K562 (cell line): Measurements from ENCODE around the gene COQ3. TPM values are rescaled to one million over a fixed set of nuclear protein-coding genes. Genes with fewer than 3 reads are reported as not detected.

Experiments
- ATAC-seq: fragments of 200-7000 bp; cut with Tn5 transposase; 3 replicates; pipeline ENCODE4 v1.9.1; 2020; ENCODE audit warnings: moderate library complexity
- BruUV-seq: library from RNA; stranded (reverse); fragments of 400-500 nt; replicated peaks from 2 replicates; lab custom pipeline; 2021; lab: Mats Ljungman, UMichigan
- CTCF ChIA-PET: fragments of 300-600 bp; formaldehyde crosslinking; extraction: SDS; loops from one replicate; lab custom pipeline; 2021; ENCODE audit warnings: low intra/inter-chr PET ratio; lab: Yijun Ruan, JAX
- POLR2A ChIA-PET: fragments of 300-600, 350-650 bp; sonication (Branson Sonifier 250); formaldehyde crosslinking; extraction: SDS; loops from one replicate; lab custom pipeline; 2021; ENCODE audit warnings: antibody characterized with exemption, inconsistent platforms; lab: Yijun Ruan, JAX
- DNase-seq, 4 experiments: peaks; one replicate each; pipeline versions ENCODE4 v3.0.0 to v3.0.0-alpha.2; 2011 to 2018; ENCODE audit warnings: low spot score in 3 of 4, mixed read lengths in 3 of 4; ENCODE audit errors: extremely low read depth in 1 of 4
- FAIRE-seq: peaks from 2 replicates; lab custom pipeline; 2011; peaks lifted over from hg19 to GRCh38; lab: Jason Lieb, UNC
- H2AFZ ChIP-seq: 2 replicates; pipeline ENCODE4 v1.6.0; 2011; ENCODE audit warnings: low read depth, low read length, control low read depth, inconsistent platforms
- H3K27ac ChIP-seq: fragments of 200-600 bp; 3 replicates; pipeline ENCODE4 v1.8.0; 2011; ENCODE audit warnings: low read depth, mild to moderate bottlenecking, control low read depth, inconsistent platforms, low read length, moderate library complexity, mixed read lengths; ENCODE audit errors: extremely low read depth
- H3K27me3 ChIP-seq, 2 experiments: fragments of 300-600 bp in 1 of 2; 2 replicates in 1 of 2; 3 replicates in 1 of 2; pipeline versions ENCODE4 v1.6.0 to v1.8.0; 2011; ENCODE audit warnings: inconsistent platforms in 2 of 2, low read length in 2 of 2, mild to moderate bottlenecking in 1 of 2, mixed read lengths in 1 of 2, moderate library complexity in 1 of 2; ENCODE audit not compliant: control insufficient read depth in 2 of 2, insufficient read depth in 2 of 2
- H3K36me3 ChIP-seq: fragments of 300-600 bp; 3 replicates; pipeline ENCODE4 v1.8.0; 2011; ENCODE audit warnings: mild to moderate bottlenecking, low read length, inconsistent platforms; ENCODE audit not compliant: control insufficient read depth, insufficient read depth
- H3K4me1 ChIP-seq, 2 experiments: fragments of 200-600 bp in 1 of 2; replicated peaks in 1 of 2; 2 replicates in 1 of 2; 3 replicates in 1 of 2; pipeline versions ENCODE4 v1.5.1 to v1.8.0; 2011; ENCODE audit warnings: inconsistent platforms in 2 of 2, low read length in 2 of 2, mild to moderate bottlenecking in 1 of 2, mixed read lengths in 1 of 2, moderate library complexity in 1 of 2; ENCODE audit not compliant: control insufficient read depth in 2 of 2, insufficient read depth in 2 of 2
- H3K4me2 ChIP-seq: 2 replicates; pipeline ENCODE4 v1.6.1; 2011; ENCODE audit warnings: low read length, control low read depth, inconsistent platforms, mixed read lengths; ENCODE audit not compliant: insufficient read depth
- H3K4me3 ChIP-seq: fragments of 200-600 bp; sonication (generic), shearing (Covaris generic); 2 replicates; pipeline ENCODE4 v1.5.1; 2016; ENCODE audit warnings: control low read depth, inconsistent platforms
- H3K79me2 ChIP-seq: fragments of 200-600 bp; 3 replicates; pipeline ENCODE4 v1.8.0; 2011; ENCODE audit warnings: low read length, inconsistent platforms; ENCODE audit not compliant: control insufficient read depth, insufficient read depth
- H3K9ac ChIP-seq, 2 experiments: 2 replicates each; pipeline versions ENCODE4 v1.6.0 to v1.6.1; 2011; ENCODE audit warnings: low read depth in 2 of 2, low read length in 2 of 2, control low read depth in 1 of 2, inconsistent platforms in 1 of 2, mild to moderate bottlenecking in 1 of 2, mixed read lengths in 1 of 2; ENCODE audit not compliant: insufficient read depth in 1 of 2
- H3K9me1 ChIP-seq: one replicate; pipeline ENCODE4 v1.6.0; 2011; ENCODE audit warnings: inconsistent platforms, mild to moderate bottlenecking, low read length, moderate library complexity; ENCODE audit not compliant: control insufficient read depth, insufficient read depth
- H3K9me3 ChIP-seq: replicated peaks from 2 replicates; pipeline ENCODE4 v1.5.1; 2011; ENCODE audit warnings: low read depth, low read length, inconsistent platforms; ENCODE audit not compliant: control insufficient read depth, insufficient read depth
- H4K20me1 ChIP-seq: replicated peaks from 2 replicates; pipeline ENCODE4 v1.6.1; 2011; ENCODE audit warnings: low read length, inconsistent platforms, mixed read lengths; ENCODE audit not compliant: control insufficient read depth, insufficient read depth
- E4F1 ChIP-seq: fragments of 250-450 bp; sonication (Bioruptor Pico); IDR thresholded peaks from 2 replicates; pipeline ENCODE4 v1.5.0; 2021; ENCODE audit warnings: mild to moderate bottlenecking, borderline replicate concordance
- HDAC1 ChIP-seq, 2 experiments: fragments of 450-650 bp; IDR thresholded peaks; 2 replicates each; pipeline ENCODE4 v1.6.1; 2016 to 2017; ENCODE audit warnings: inconsistent platforms in 1 of 2, mild to moderate bottlenecking in 1 of 2, moderate library complexity in 1 of 2
- KDM4B ChIP-seq, 2 experiments: fragments of 450-650 bp in 1 of 2; sonication (generic) in 1 of 2; IDR thresholded peaks; 2 replicates each; pipeline ENCODE4 v1.6.1; 2016 to 2017; ENCODE audit warnings: borderline replicate concordance in 2 of 2, antibody characterized with exemption in 1 of 2, low read depth in 1 of 2, mild to moderate bottlenecking in 1 of 2
- KLF16 ChIP-seq: IDR thresholded peaks from 2 replicates; pipeline ENCODE4 v1.6.1; 2016; ENCODE audit warnings: antibody characterized with exemption
- MCM5 ChIP-seq: fragments of 450-650 bp; IDR thresholded peaks from 2 replicates; pipeline ENCODE4 v1.6.1; 2016; ENCODE audit warnings: low read depth
- POLR2H ChIP-seq: IDR thresholded peaks from 2 replicates; pipeline ENCODE4 v1.6.1; 2016; ENCODE audit warnings: missing genetic modification characterization, low read depth, mild to moderate bottlenecking, control low read depth, missing compliant biosample characterization, moderate library complexity
- PRPF4 ChIP-seq: fragments of 200-400 bp; formaldehyde crosslinking; IDR thresholded peaks from one replicate; pipeline ENCODE4 v1.6.1; 2017; ENCODE audit warnings: low read length, low read depth, mild to moderate bottlenecking; ENCODE audit not compliant: insufficient read depth, poor library complexity, severe bottlenecking
- SRSF1 ChIP-seq: fragments of 200-400 bp; formaldehyde crosslinking; IDR thresholded peaks from 2 replicates; pipeline ENCODE4 v1.6.1; 2017; ENCODE audit warnings: mild to moderate bottlenecking, low read depth, low read length, moderate library complexity
- ZNF174 ChIP-seq: fragments of 250-450 bp; sonication (Bioruptor Pico); IDR thresholded peaks from 2 replicates; pipeline ENCODE4 v1.4.0; 2020; ENCODE audit warnings: mild to moderate bottlenecking
- ZNF3 ChIP-seq: fragments of 250-450 bp; sonication (Bioruptor Pico); IDR thresholded peaks from 2 replicates; pipeline ENCODE4 v1.5.0; 2021; ENCODE audit warnings: mild to moderate bottlenecking, moderate library complexity
- ZNF431 ChIP-seq: sonication (generic); formaldehyde crosslinking; IDR thresholded peaks from 2 replicates; pipeline ENCODE4 v1.8.0; 2022; ENCODE audit warnings: mild to moderate bottlenecking, missing genetic modification reagents
- WGBS: fragments of 100-300 bp; shearing (Covaris generic); methylation state at CpG from one replicate; pipeline ENCODE4 v1.1.6; 2016; ENCODE audit warnings: low coverage, mixed read lengths; ENCODE audit not compliant: insufficient coverage; ENCODE audit errors: missing lambda C conversion rate; 5-methylcytosine and 5-hydroxymethylcytosine counted together
- in situ Hi-C: fragments of 300-500 bp; cut with MboI; formaldehyde crosslinking; loops from 4 replicates; pipeline ENCODE4 v1.15.0; 2018; ENCODE audit warnings: inconsistent platforms, mixed read lengths
- intact Hi-C: fragments of 100-400 bp; cut with micrococcal nuclease; formaldehyde crosslinking; loops from 2 replicates; pipeline ENCODE4 v1.14.2; 2022
- polyA plus RNA-seq, 8 experiments: library from polyadenylated mRNA; depleted of rRNA in 4 of 8; stranded (reverse) in 5 of 8; unstranded in 3 of 8; fragments of >200 nt; fragmentation: Nextera tagmentation in 2 of 8; fragmentation: Illumina TruSeq in 1 of 8; extraction: Ambion mirVana in 2 of 8; extraction: Trizol in 1 of 8; gene quantifications; 2 replicates each; pipeline versions ENCODE4 v1.2.1 to v1.2.3, GENCODE V29; 2011 to 2014; ENCODE audit warnings: inconsistent platforms in 1 of 8, missing spikeins in 1 of 8
- total RNA-seq, 7 experiments: library from RNA; depleted of rRNA in 6 of 7; stranded (reverse); fragments of >200 nt in 6 of 7; fragmentation: Illumina TruSeq in 2 of 7; extraction: Trizol in 2 of 7; gene quantifications; 2 replicates each; pipeline versions ENCODE4 v1.2.1 to v1.2.3, GENCODE V29; 2011 to 2021; ENCODE audit warnings: low replicate concordance in 1 of 7

Gene COQ3
- total and polyA plus RNA-seq, 9 of the 15 experiments (the other 6 are each of a cell fraction or from before 2014, with no cell fraction given): 16.9 to 137 (median 33.9) TPM

- H3K9me1 ChIP-seq: no peaks in the 10 kb centered on the region
- in situ Hi-C loops: loop anchor here (25.0 kb wide), 1 partner anchor 395 kb away; no protein-coding TSS in a partner anchor
- no peak overlapping the region for H3K4me3 ChIP-seq
- TF ChIP-seq KDM4B (IDR thresholded peaks at IDR 0.05; ENCODE audit: borderline replicate concordance in 2 of 2, low read depth in 1 of 2): no peak
- TF ChIP-seq ZNF3 (CRISPR knock-in tag): no peak
- no peak for TF ChIP-seq E4F1 (CRISPR knock-in tag)
- TF ChIP-seq ZNF174 (CRISPR knock-in tag): no peak
- no peak for TF ChIP-seq KLF16
- TF ChIP-seq POLR2H (tag): no peak
- no peak for TF ChIP-seq PRPF4
- no peak for TF ChIP-seq MCM5
- no peak for TF ChIP-seq HDAC1 (IDR thresholded peaks at IDR 0.05)
- no peak for TF ChIP-seq ZNF431 (CRISPR knock-in tag)
- no peak for TF ChIP-seq SRSF1
- CTCF ChIA-PET: no interaction called here
- FAIRE-seq: no peak
- WGBS: 0% methylated on average over 5 of the region's 5 CpGs
- H3K9ac ChIP-seq: no peak overlapping the region
- no peak for DNase-seq
- H2AFZ ChIP-seq: no peak overlapping the region
- no peaks in the 10 kb centered on the region for H3K36me3 ChIP-seq
- intact Hi-C loops: no loop called here
- H3K9me3 ChIP-seq: no peaks in the 10 kb centered on the region
- no peaks in the 10 kb centered on the region for H3K4me1 ChIP-seq
- no TSS peak for BruUV-seq
- no peak overlapping the region for H3K27ac ChIP-seq
- H4K20me1 ChIP-seq: no peaks in the 10 kb centered on the region
- peaks cover under 1 to 3% of the 10 kb centered on the region in 2 experiments; a peak in 3 of 5 replicates for H3K27me3 ChIP-seq
- H3K4me2 ChIP-seq: no peak overlapping the region
- POLR2A ChIA-PET: interaction anchor here (1.4 kb wide), 1 partner anchor 11 kb away, joined by 5 read pairs; no protein-coding TSS in a partner anchor
- ATAC-seq: no peak
- no peaks in the 10 kb centered on the region for H3K79me2 ChIP-seq
Measured at GRCh38 chr6:99341862-99342455, 52.0 kb downstream of the COQ3 start.
